SK-N-SH (cell line): ENCODE results near the gene ZBTB7A.

ENCODE experiments used
- NRF1 ChIP-seq: IDR thresholded peaks from 2 replicates; pipeline ENCODE4 v1.6.1; 2012; ENCODE audit warnings: low read depth, mild to moderate bottlenecking, low read length
- RFX5 ChIP-seq: IDR thresholded peaks from 2 replicates; pipeline ENCODE4 v1.6.1; 2012; ENCODE audit warnings: mild to moderate bottlenecking, improper control_type of control experiment, low read length
- YY1 ChIP-seq: IDR thresholded peaks from 2 replicates; pipeline ENCODE4 v1.4.0; 2012; ENCODE audit warnings: low read depth, mild to moderate bottlenecking
- TF ChIP-seq, protein P1 (sequence below): fragments of 200-600 bp; sonication (generic); IDR thresholded peaks from 2 replicates; pipeline ENCODE4 v1.6.1; 2017; ENCODE audit warnings: antibody characterized with exemption, mild to moderate bottlenecking, moderate library complexity

DNA sequence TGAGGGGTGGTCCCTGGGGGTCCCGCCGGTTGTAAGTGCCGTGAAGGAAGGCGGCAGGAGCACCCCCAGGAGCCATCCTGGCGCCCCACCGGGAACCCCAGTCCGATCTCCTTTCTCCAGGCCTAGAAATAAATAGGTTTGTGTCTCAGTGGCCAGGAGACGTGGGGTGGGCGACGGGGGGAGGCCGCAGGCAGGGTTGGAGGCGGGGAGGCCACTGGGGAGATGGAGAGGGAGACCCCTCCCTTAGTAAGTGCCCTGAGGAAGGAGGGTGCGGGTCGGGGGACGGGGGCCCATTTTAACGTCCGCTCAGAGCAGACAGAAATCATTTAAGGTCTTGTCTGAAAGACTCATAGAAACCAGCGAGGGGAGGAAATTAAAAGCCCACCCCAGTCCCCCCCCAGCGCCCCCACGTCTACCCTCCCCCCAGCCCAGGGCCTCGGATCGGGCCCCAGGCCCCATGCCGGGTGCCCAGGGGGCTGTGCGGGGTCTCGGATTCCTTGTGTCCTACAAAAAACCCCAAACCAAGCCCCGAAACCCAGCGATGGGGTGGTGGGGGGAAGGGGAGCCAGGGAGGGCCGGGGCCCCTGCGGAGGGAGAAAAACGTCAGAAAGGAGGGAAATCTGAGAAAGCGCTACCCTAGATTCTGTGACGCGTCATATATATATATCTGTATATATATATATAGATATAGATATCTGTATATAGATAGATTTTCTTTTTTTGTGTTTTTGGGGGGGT is 19.6 kb downstream of the ZBTB7A start:
- no peak for TF ChIP-seq RFX5
- TF ChIP-seq, protein P1, sequence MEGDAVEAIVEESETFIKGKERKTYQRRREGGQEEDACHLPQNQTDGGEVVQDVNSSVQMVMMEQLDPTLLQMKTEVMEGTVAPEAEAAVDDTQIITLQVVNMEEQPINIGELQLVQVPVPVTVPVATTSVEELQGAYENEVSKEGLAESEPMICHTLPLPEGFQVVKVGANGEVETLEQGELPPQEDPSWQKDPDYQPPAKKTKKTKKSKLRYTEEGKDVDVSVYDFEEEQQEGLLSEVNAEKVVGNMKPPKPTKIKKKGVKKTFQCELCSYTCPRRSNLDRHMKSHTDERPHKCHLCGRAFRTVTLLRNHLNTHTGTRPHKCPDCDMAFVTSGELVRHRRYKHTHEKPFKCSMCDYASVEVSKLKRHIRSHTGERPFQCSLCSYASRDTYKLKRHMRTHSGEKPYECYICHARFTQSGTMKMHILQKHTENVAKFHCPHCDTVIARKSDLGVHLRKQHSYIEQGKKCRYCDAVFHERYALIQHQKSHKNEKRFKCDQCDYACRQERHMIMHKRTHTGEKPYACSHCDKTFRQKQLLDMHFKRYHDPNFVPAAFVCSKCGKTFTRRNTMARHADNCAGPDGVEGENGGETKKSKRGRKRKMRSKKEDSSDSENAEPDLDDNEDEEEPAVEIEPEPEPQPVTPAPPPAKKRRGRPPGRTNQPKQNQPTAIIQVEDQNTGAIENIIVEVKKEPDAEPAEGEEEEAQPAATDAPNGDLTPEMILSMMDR, result no peak
- TF ChIP-seq YY1, result no peak
- TF ChIP-seq NRF1, result no peak
